Tibial artery (tissue), 4 donors: ENCODE measurements around the gene TPK1.

ENCODE experiments used
- DNase-seq, 2 donors: peaks; one replicate each; pipeline ENCODE4 v3.0.0-alpha.2; 2019
- H3K27ac ChIP-seq, 2 donors: fragments of 200-600 bp; sonication (generic) in 1 of 2; 1 replicate in 1 of 2; 2 replicates in 1 of 2; pipeline ENCODE4 v1.5.1; 2018 to 2019; ENCODE audit warnings: mild to moderate bottlenecking in 1 of 2
- H3K27me3 ChIP-seq, 2 donors: fragments of 200-600 bp; sonication (generic) in 1 of 2; one replicate each; pipeline versions ENCODE4 v1.5.1 to v1.6.0; 2016 to 2019
- H3K36me3 ChIP-seq, 3 donors: fragments of 200-600 bp; sonication (generic) in 2 of 3; one replicate each; pipeline ENCODE4 v1.5.1; 2016 to 2019; ENCODE audit warnings: mild to moderate bottlenecking in 2 of 3
- H3K4me1 ChIP-seq, 4 donors: fragments of 200-600 bp; sonication (generic) in 2 of 4; 1 replicate in 3 of 4; 2 replicates in 1 of 4; pipeline ENCODE4 v1.5.1; 2016 to 2019
- H3K4me3 ChIP-seq, 2 donors: fragments of 200-600 bp; sonication (generic) in 1 of 2; 1 replicate in 1 of 2; 2 replicates in 1 of 2; pipeline ENCODE4 v1.5.1; 2018 to 2019; ENCODE audit warnings: mild to moderate bottlenecking in 2 of 2
- H3K9me3 ChIP-seq, 3 donors: fragments of 200-600 bp; sonication (generic) in 1 of 3; one replicate each; pipeline ENCODE4 v1.5.1; 2016 to 2019
- CTCF ChIP-seq, 2 experiments: fragments of 200-600 bp in 1 of 2; fragments of 450-650 bp in 1 of 2; IDR thresholded peaks; one replicate each; pipeline ENCODE4 v1.5.1; 2017 to 2019; ENCODE audit warnings: antibody characterized with exemption in 2 of 2, mild to moderate bottlenecking in 1 of 2, moderate library complexity in 1 of 2
- intact Hi-C: fragments of 100-400 bp; cut with DNase I; formaldehyde crosslinking; loops from one replicate; pipeline ENCODE4 v1.15.0; 2023; ENCODE audit warnings: low total_unique reads

TPK1 gene

GRCh38 chr7:144796919-144797318, 38.9 kb downstream of the TPK1 start:
- no peak overlapping the region for H3K4me3 ChIP-seq
- intact Hi-C loops = no loop called here
- no peaks in the 10 kb centered on the region for H3K9me3 ChIP-seq
- no peaks in the 10 kb centered on the region for H3K36me3 ChIP-seq
- no peaks in the 10 kb centered on the region for H3K4me1 ChIP-seq
- no peak for TF ChIP-seq CTCF (IDR thresholded peaks at IDR 0.05)
- no peak overlapping the region for H3K27ac ChIP-seq
- DNase-seq = no peak
- no peaks in the 10 kb centered on the region for H3K27me3 ChIP-seq

DNA sequence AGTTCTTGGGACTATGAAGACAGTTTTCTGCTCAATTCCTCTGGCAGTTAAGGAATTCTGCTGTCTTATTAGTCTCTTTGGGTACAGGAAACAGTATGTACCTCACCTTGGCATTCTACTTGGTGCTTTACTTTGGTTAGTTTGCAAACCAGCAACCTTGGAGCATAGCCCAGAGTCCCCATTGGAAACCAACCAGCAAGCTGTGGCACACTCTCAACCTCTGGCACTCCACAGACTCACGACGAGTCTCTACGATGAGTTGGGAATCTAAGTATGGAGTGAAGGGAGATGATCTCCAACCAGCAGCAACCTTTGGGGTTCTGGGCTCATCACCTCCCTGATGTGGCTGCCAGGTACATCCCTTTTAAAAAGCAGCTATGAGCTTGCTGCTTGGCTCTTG, 43.8 kb downstream of the TPK1 start:
- Histone ChIP-seq H3K9me3 (no peaks in the 10 kb centered on the region), H3K36me3 (no peaks in the 10 kb centered on the region), H3K27ac (no peak overlapping the region), H3K4me1 (no peaks in the 10 kb centered on the region), H3K27me3 (no peaks in the 10 kb centered on the region), H3K4me3 (no peak overlapping the region)
- no peak for DNase-seq
- intact Hi-C loops = no loop called here
- no peak for TF ChIP-seq CTCF (IDR thresholded peaks at IDR 0.05)

DNA sequence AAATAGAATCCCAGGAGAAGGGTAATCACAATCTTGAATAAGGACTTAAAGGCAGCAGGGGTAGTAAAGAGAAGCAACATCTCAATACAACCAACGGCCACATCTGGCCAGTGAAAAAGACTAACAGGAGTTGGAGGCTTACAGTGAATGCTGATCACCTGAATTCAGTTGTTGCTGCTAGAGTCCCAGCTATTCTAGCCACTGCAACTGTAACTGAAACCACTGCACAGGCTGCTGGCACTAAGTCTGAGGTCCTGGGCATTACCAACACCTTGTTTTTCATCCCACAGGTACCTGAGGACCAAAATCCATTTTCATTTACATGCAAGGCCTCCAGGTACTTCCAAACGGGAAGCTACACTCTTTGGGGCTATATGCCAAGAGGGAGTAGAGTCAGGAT, 44.4 kb downstream of the TPK1 start:
- Histone ChIP-seq H3K4me1 (no peaks in the 10 kb centered on the region), H3K27ac (no peak overlapping the region), H3K27me3 (no peaks in the 10 kb centered on the region), H3K9me3 (no peaks in the 10 kb centered on the region), H3K4me3 (no peak overlapping the region), H3K36me3 (no peaks in the 10 kb centered on the region)
- DNase-seq = no peak
- no peak for TF ChIP-seq CTCF (IDR thresholded peaks at IDR 0.05)
- intact Hi-C loops = no loop called here

DNA sequence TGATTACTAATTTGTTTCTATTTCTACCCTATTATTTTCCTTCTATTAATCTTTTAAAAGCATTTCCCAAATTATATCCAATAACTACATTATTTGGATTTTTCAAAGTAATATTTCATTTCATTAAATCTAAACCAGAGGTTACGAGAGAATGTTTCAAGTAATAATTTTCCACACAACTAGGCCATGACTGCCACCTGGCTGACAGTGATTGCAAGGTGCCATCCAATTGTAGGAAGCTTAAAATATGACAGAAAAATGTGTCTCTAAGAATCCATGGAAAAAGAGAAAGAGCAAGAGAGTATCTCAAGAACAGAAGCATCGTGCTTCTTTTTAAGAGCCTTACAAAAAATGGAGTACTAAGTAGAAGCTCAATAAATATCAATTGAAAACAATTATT, 48.7 kb downstream of the TPK1 start:
- intact Hi-C loops = no loop called here
- Histone ChIP-seq H3K4me1 (peaks cover 0 to 18% (median 0%) of the 10 kb centered on the region in 4 donors), H3K27ac (no peak overlapping the region), H3K27me3 (no peaks in the 10 kb centered on the region), H3K9me3 (no peaks in the 10 kb centered on the region), H3K4me3 (no peak overlapping the region), H3K36me3 (no peaks in the 10 kb centered on the region)
- DNase-seq = no peak
- peak in 1 of 2 experiments; percentile 11 for TF ChIP-seq CTCF (IDR thresholded peaks at IDR 0.05)

GRCh38 chr7:144786522-144786921, 49.3 kb downstream of the TPK1 start:
- intact Hi-C loops = no loop called here
- H3K27me3 ChIP-seq = no peaks in the 10 kb centered on the region
- H3K9me3 ChIP-seq = no peaks in the 10 kb centered on the region
- H3K27ac ChIP-seq = no peak overlapping the region
- H3K4me3 ChIP-seq = no peak overlapping the region
- DNase-seq = no peak
- peaks cover 0 to 18% (median 0%) of the 10 kb centered on the region in 4 donors for H3K4me1 ChIP-seq
- no peak for TF ChIP-seq CTCF (IDR thresholded peaks at IDR 0.05)
- H3K36me3 ChIP-seq = no peaks in the 10 kb centered on the region

DNA sequence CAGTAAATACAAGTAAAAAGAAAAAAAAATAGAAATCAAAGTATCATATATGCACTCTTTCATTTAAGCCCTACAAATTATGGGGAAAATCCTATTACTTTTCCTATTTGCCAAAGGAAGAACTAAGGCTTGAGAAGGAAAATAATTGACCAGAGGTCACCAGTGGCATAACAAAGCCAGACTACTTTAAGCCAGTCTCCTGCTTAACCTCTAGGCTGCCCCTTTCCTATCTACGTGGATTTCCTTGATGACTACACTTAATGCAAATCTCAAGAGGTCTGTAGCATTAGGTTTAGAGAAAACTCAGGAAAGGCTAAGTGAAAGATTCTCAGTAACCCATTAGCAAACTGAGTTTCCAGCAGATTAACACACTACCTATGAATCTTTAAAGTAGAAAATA, 49.8 kb downstream of the TPK1 start:
- no peaks in the 10 kb centered on the region for H3K9me3 ChIP-seq
- no peak for TF ChIP-seq CTCF (IDR thresholded peaks at IDR 0.05)
- intact Hi-C loops = no loop called here

More for the DNA sequence above, 49.8 kb downstream of the TPK1 start:
- Histone ChIP-seq H3K36me3 (no peaks in the 10 kb centered on the region), H3K27me3 (no peaks in the 10 kb centered on the region), H3K4me1 (peaks cover 0 to 18% (median 0%) of the 10 kb centered on the region in 4 donors), H3K4me3 (no peak overlapping the region), H3K27ac (no peak overlapping the region)
- DNase-seq = no peak
